ENCODE data around the gene SYNE1.

DNA sequence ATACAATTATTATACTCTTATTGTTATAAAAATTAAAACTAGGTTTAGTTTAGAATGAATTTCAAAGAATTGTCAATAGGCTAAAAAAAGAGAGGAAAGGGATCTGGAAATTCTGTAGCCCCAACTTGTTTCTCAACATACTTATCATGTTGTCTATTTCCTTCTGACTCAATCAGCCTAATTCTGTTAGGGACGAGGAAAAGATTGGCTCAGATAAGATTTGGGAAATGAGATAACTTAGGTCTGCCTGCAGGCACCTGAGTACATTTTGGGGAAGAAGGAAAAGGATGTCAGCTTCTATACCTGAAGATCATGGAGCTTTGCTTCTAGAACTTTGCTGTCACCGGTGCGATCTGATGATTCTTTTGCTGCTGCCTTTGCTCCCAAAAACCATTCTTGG lies 238.8 kb downstream of the SYNE1 start:
- TF ChIP-seq, protein P1, sequence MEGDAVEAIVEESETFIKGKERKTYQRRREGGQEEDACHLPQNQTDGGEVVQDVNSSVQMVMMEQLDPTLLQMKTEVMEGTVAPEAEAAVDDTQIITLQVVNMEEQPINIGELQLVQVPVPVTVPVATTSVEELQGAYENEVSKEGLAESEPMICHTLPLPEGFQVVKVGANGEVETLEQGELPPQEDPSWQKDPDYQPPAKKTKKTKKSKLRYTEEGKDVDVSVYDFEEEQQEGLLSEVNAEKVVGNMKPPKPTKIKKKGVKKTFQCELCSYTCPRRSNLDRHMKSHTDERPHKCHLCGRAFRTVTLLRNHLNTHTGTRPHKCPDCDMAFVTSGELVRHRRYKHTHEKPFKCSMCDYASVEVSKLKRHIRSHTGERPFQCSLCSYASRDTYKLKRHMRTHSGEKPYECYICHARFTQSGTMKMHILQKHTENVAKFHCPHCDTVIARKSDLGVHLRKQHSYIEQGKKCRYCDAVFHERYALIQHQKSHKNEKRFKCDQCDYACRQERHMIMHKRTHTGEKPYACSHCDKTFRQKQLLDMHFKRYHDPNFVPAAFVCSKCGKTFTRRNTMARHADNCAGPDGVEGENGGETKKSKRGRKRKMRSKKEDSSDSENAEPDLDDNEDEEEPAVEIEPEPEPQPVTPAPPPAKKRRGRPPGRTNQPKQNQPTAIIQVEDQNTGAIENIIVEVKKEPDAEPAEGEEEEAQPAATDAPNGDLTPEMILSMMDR (conservative IDR thresholded peaks at IDR 0.05; ENCODE audit: low read length): no peak
- no peak for TF ChIP-seq EZH2phosphoT487 (IDR thresholded peaks at IDR 0.05; ENCODE audit: borderline replicate concordance, low read depth, low read length)

Measured in OCI-LY7 (cell line).